Measurements from ENCODE around the gene DERA.

DNA sequence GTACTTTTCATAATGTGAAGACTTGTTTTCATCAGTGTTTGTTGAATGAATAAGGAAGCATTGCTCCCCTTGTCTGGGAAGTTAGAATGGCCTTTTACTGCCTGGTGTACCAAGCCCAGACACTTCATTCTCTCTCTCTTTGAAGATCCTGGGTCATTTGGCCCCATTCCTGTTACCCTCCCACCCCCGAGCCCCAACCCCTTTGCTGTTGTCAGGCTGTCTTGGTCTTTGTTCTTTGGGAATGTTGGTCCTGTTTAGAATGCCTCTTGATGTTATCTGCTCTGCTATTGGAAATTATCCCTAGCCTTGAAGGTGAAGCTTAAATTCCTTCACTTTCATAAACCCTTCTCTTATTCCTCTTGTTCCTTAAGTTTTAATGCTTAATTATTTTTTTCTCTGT, 13.8 kb downstream of the DERA start:
- TF ChIP-seq RAD21 (IDR thresholded peaks at IDR 0.05 in 1 of 2, conservative IDR thresholded peaks at IDR 0.05 in 1 of 2; ENCODE audit: low read depth in 2 of 2, low read length in 2 of 2) (no peak), POLR2AphosphoS5 (IDR thresholded peaks at IDR 0.05; ENCODE audit: low read depth, low read length) (no peak), JUN (IDR thresholded peaks at IDR 0.05; ENCODE audit: low read depth, low read length) (no peak), POLR2A (IDR thresholded peaks at IDR 0.05; ENCODE audit: control extremely low read depth in 1 of 2, low read depth in 2 of 2, low read length in 2 of 2) (no peak), EP300 (IDR thresholded peaks at IDR 0.05; ENCODE audit: borderline replicate concordance in 1 of 2, low read depth in 2 of 2, low read length in 2 of 2) (no peak), JUND (IDR thresholded peaks at IDR 0.05; ENCODE audit: low read length) (no peak), BACH1 (IDR thresholded peaks at IDR 0.05; ENCODE audit: low read length) (no peak), EZH2 (IDR thresholded peaks at IDR 0.05; ENCODE audit: low read depth, low read length, severe bottlenecking) (no peak)
- TF ChIP-seq, protein P1, sequence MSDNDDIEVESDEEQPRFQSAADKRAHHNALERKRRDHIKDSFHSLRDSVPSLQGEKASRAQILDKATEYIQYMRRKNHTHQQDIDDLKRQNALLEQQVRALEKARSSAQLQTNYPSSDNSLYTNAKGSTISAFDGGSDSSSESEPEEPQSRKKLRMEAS (IDR thresholded peaks at IDR 0.05): no peak
- TF ChIP-seq, protein P2, sequence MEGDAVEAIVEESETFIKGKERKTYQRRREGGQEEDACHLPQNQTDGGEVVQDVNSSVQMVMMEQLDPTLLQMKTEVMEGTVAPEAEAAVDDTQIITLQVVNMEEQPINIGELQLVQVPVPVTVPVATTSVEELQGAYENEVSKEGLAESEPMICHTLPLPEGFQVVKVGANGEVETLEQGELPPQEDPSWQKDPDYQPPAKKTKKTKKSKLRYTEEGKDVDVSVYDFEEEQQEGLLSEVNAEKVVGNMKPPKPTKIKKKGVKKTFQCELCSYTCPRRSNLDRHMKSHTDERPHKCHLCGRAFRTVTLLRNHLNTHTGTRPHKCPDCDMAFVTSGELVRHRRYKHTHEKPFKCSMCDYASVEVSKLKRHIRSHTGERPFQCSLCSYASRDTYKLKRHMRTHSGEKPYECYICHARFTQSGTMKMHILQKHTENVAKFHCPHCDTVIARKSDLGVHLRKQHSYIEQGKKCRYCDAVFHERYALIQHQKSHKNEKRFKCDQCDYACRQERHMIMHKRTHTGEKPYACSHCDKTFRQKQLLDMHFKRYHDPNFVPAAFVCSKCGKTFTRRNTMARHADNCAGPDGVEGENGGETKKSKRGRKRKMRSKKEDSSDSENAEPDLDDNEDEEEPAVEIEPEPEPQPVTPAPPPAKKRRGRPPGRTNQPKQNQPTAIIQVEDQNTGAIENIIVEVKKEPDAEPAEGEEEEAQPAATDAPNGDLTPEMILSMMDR (IDR thresholded peaks at IDR 0.05; ENCODE audit: control extremely low read depth in 1 of 3, insufficient read depth in 1 of 3, low read depth in 1 of 3, low read length in 3 of 3): no peak
